Measurements from ENCODE around the gene APOB.
A peak's percentile ranks its signal among the peaks of the same experiment; 100 is the strongest.

APOB gene

GRCh38 chr2:21043744-21044532 is at the start of gene APOB:
TSS of gene APOB (minus strand) at chr2:21044073. CDS start at chr2:21043945, 128 bp downstream.
- DNase-seq, result peak in 1 of 2 experiments; percentile 40

GRCh38 chr2:21092308-21092869 is 48.5 kb upstream of the APOB start:
- no peak for DNase-seq

- DNase-seq, result no peak
Observed at GRCh38 chr2:21084401-21084800, 40.5 kb upstream of the APOB start.

GRCh38 chr2:21083482-21083881 is 39.6 kb upstream of the APOB start:
- no peak for DNase-seq

GRCh38 chr2:21078296-21078695 is 34.4 kb upstream of the APOB start:
- DNase-seq, result no peak

GRCh38 chr2:21072477-21073242 is 28.8 kb upstream of the APOB start:
- no peak for DNase-seq

- no peak for DNase-seq
Observed at GRCh38 chr2:21070341-21071257, 26.7 kb upstream of the APOB start.

- DNase-seq, result no peak
Observed at GRCh38 chr2:21069746-21070340, 26.0 kb upstream of the APOB start.

GRCh38 chr2:21067859-21068537 is 24.1 kb upstream of the APOB start:
- no peak for DNase-seq

GRCh38 chr2:21067125-21067524 is 23.3 kb upstream of the APOB start:
- no peak for DNase-seq

GRCh38 chr2:21059885-21060610 is 16.2 kb upstream of the APOB start:
- DNase-seq, result no peak

GRCh38 chr2:21057097-21057496 is 13.2 kb upstream of the APOB start:
- no peak for DNase-seq

GRCh38 chr2:21055879-21056790 is 12.3 kb upstream of the APOB start:
- no peak for DNase-seq

GRCh38 chr2:21055451-21055850 is 11.6 kb upstream of the APOB start:
- DNase-seq, result peak; percentile 19 to 74

GRCh38 chr2:21054011-21054410 is 10.1 kb upstream of the APOB start:
- no peak for DNase-seq

- DNase-seq, result no peak
Observed at GRCh38 chr2:21052044-21052443, 8.2 kb upstream of the APOB start.

GRCh38 chr2:21050164-21050563 is 6.3 kb upstream of the APOB start:
- no peak for DNase-seq

- DNase-seq, result no peak
Observed at GRCh38 chr2:21047141-21048009, 3.5 kb upstream of the APOB start.

GRCh38 chr2:21046506-21046905 is 2.6 kb upstream of the APOB start:
- DNase-seq, result no peak
